Trophoblast cell (in vitro differentiated cells and primary cell): ENCODE measurements around the gene KRTAP4-1.
"Not testable (repeated sequence)": the region's sequence is repeated elsewhere in the genome, so short reads cannot be mapped to it uniquely, and the experiment has no call there.

Experiments
- DNase-seq, 2 donors: peaks; one replicate each; pipeline ENCODE4 v3.0.0-alpha.2; 2016
- H2AFZ ChIP-seq: 2 replicates; pipeline ENCODE4 v1.6.1; 2013; ENCODE audit warnings: low read length, moderate library complexity, mild to moderate bottlenecking; ENCODE audit not compliant: insufficient read depth, poor library complexity
- H2AK5ac ChIP-seq: 2 replicates; pipeline ENCODE4 v1.6.1; 2013; ENCODE audit warnings: mild to moderate bottlenecking, low read length
- H2BK120ac ChIP-seq: 2 replicates; pipeline ENCODE4 v1.6.1; 2013; ENCODE audit warnings: low read length, mild to moderate bottlenecking, moderate library complexity; ENCODE audit not compliant: insufficient read depth, poor library complexity
- H2BK12ac ChIP-seq: 2 replicates; pipeline ENCODE4 v1.6.1; 2013; ENCODE audit warnings: mild to moderate bottlenecking, low read length, moderate library complexity
- H2BK5ac ChIP-seq: 2 replicates; pipeline ENCODE4 v1.6.1; 2013; ENCODE audit warnings: low read length, low read depth, moderate library complexity, mild to moderate bottlenecking; ENCODE audit not compliant: poor library complexity
- H3K14ac ChIP-seq: 2 replicates; pipeline ENCODE4 v1.6.1; 2013; ENCODE audit warnings: mild to moderate bottlenecking, low read length
- H3K18ac ChIP-seq: 2 replicates; pipeline ENCODE4 v1.6.1; 2013; ENCODE audit warnings: mild to moderate bottlenecking, low read length
- H3K23ac ChIP-seq: 2 replicates; pipeline ENCODE4 v1.6.1; 2013; ENCODE audit warnings: low read length
- H3K27ac ChIP-seq: 2 replicates; pipeline ENCODE4 v1.5.1; 2013; ENCODE audit warnings: low read depth, mild to moderate bottlenecking, inconsistent platforms, low read length, moderate library complexity
- H3K27me3 ChIP-seq: 2 replicates; pipeline ENCODE4 v1.6.1; 2013; ENCODE audit warnings: inconsistent platforms, mild to moderate bottlenecking, low read length, moderate library complexity; ENCODE audit not compliant: insufficient read depth
- H3K36me3 ChIP-seq, 2 experiments: 1 replicate in 1 of 2; 2 replicates in 1 of 2; pipeline ENCODE4 v1.6.1; 2013; ENCODE audit warnings: low read length in 2 of 2, mild to moderate bottlenecking in 2 of 2, moderate library complexity in 1 of 2; ENCODE audit not compliant: insufficient read depth in 2 of 2, control insufficient read depth in 1 of 2
- H3K4ac ChIP-seq: 2 replicates; pipeline ENCODE4 v1.6.1; 2013; ENCODE audit warnings: low read depth, mild to moderate bottlenecking, low read length, moderate library complexity
- H3K4me1 ChIP-seq, 2 experiments: 1 replicate in 1 of 2; 2 replicates in 1 of 2; pipeline ENCODE4 v1.6.1; 2013; ENCODE audit warnings: low read length in 2 of 2, mild to moderate bottlenecking in 2 of 2, moderate library complexity in 1 of 2; ENCODE audit not compliant: insufficient read depth in 2 of 2, control insufficient read depth in 1 of 2
- H3K4me2 ChIP-seq: 2 replicates; pipeline ENCODE4 v1.6.1; 2013; ENCODE audit warnings: inconsistent platforms, mild to moderate bottlenecking, low read length, moderate library complexity
- H3K4me3 ChIP-seq: 2 replicates; pipeline ENCODE4 v1.5.1; 2013; ENCODE audit warnings: mild to moderate bottlenecking, low read depth, low read length, inconsistent platforms
- H3K79me1 ChIP-seq: one replicate; pipeline ENCODE4 v1.6.1; 2013; ENCODE audit warnings: low read length
- H3K79me2 ChIP-seq: 2 replicates; pipeline ENCODE4 v1.6.1; 2013; ENCODE audit warnings: low read length, mild to moderate bottlenecking; ENCODE audit not compliant: control insufficient read depth, insufficient read depth, poor library complexity
- H3K9ac ChIP-seq: 2 replicates; pipeline ENCODE4 v1.6.1; 2013; ENCODE audit warnings: mild to moderate bottlenecking, low read length
- H3K9me3 ChIP-seq: 2 replicates; pipeline ENCODE4 v1.6.1; 2013; ENCODE audit warnings: low read depth, mild to moderate bottlenecking, control low read depth, inconsistent platforms, low read length; ENCODE audit not compliant: insufficient read depth
- H4K12ac ChIP-seq: 2 replicates; pipeline ENCODE4 v1.6.1; 2013; ENCODE audit warnings: low read depth, mild to moderate bottlenecking, low read length, moderate library complexity
- H4K8ac ChIP-seq: 2 replicates; pipeline ENCODE4 v1.6.1; 2013; ENCODE audit warnings: low read depth, mild to moderate bottlenecking, low read length, moderate library complexity
- H4K91ac ChIP-seq: one replicate; pipeline ENCODE4 v1.6.1; 2013; ENCODE audit warnings: low read depth, mild to moderate bottlenecking, low read length, moderate library complexity
- WGBS: extraction: QIAGEN DNeasy Blood & Tissue Kit; methylation state at CpG from one replicate; pipeline ENCODE4 v1.1.7; 2013; ENCODE audit warnings: missing lambda C conversion rate; ENCODE audit not compliant: insufficient read length, insufficient coverage; ENCODE audit errors: extremely low coverage; 5-methylcytosine and 5-hydroxymethylcytosine counted together

KRTAP4-1 gene

GRCh38 chr17:41160648-41161047 is 24.1 kb downstream of the KRTAP4-1 start, which contains the start of gene KRTAP4-4:
Gene KRTAP4-4, minus strand, starts transcription at chr17:41160748. Its CDS starts 57 bp downstream, at chr17:41160691.
- H3K4ac ChIP-seq: no peak within 1 kb of the TSS
- no peak within 1 kb of the TSS for H3K9ac ChIP-seq
- H3K79me2 ChIP-seq: no peaks in the 10 kb centered on the region
- WGBS: no CpG with 5 or more reads among the region's 1 CpG
- no peak within 1 kb of the TSS for H4K91ac ChIP-seq
- H3K36me3 ChIP-seq: no peaks in the 10 kb centered on the region
- no peak within 1 kb of the TSS for H2AK5ac ChIP-seq
- no peaks in the 10 kb centered on the region for H3K4me1 ChIP-seq
- no peaks in the 10 kb centered on the region for H3K9me3 ChIP-seq
- H3K18ac ChIP-seq: no peak within 1 kb of the TSS
- no peak within 1 kb of the TSS for H2BK5ac ChIP-seq
- H2BK120ac ChIP-seq: no peak within 1 kb of the TSS
- H2BK12ac ChIP-seq: no peak within 1 kb of the TSS
- no peak within 1 kb of the TSS for H3K4me3 ChIP-seq
- no peaks in the 10 kb centered on the region for H3K27me3 ChIP-seq
- no peak within 1 kb of the TSS for H4K8ac ChIP-seq
- no peak within 1 kb of the TSS for H3K14ac ChIP-seq
- H3K23ac ChIP-seq: no peak within 1 kb of the TSS
- no peak within 1 kb of the TSS for H4K12ac ChIP-seq
- no peaks in the 10 kb centered on the region for H3K79me1 ChIP-seq
- no peak within 1 kb of the TSS for H2AFZ ChIP-seq
- DNase-seq: no peak
- H3K27ac ChIP-seq: no peak within 1 kb of the TSS
- no peak within 1 kb of the TSS for H3K4me2 ChIP-seq

GRCh38 chr17:41160190-41160589 is 24.5 kb downstream of the KRTAP4-1 start:
- not testable (repeated sequence) for H4K91ac ChIP-seq, H3K79me2 ChIP-seq, H3K79me1 ChIP-seq, H3K27me3 ChIP-seq, H3K14ac ChIP-seq, H3K4me3 ChIP-seq, H3K36me3 ChIP-seq, H3K4ac ChIP-seq, H3K18ac ChIP-seq, H2BK120ac ChIP-seq, H3K23ac ChIP-seq, H3K4me2 ChIP-seq, H4K12ac ChIP-seq, H2AK5ac ChIP-seq, H2BK5ac ChIP-seq, H2BK12ac ChIP-seq, H4K8ac ChIP-seq, H3K9me3 ChIP-seq, H3K4me1 ChIP-seq, H2AFZ ChIP-seq, H3K9ac ChIP-seq, H3K27ac ChIP-seq, DNase-seq
- no CpG with 5 or more reads among the region's 3 CpGs for WGBS

- Histone ChIP-seq H3K18ac (no peak overlapping the region), H3K14ac (no peak overlapping the region), H4K12ac (no peak overlapping the region), H3K79me1 (no peaks in the 10 kb centered on the region), H3K9ac (no peak overlapping the region), H2BK120ac (no peak overlapping the region), H4K91ac (no peak overlapping the region), H2AK5ac (no peak overlapping the region), H3K4me1 (no peaks in the 10 kb centered on the region), H3K23ac (no peak overlapping the region), H3K4ac (no peak overlapping the region), H3K27ac (no peak overlapping the region), H3K27me3 (no peaks in the 10 kb centered on the region), H3K79me2 (no peaks in the 10 kb centered on the region), H2AFZ (no peak overlapping the region), H2BK5ac (no peak overlapping the region), H3K36me3 (no peaks in the 10 kb centered on the region), H4K8ac (no peak overlapping the region), H3K9me3 (no peaks in the 10 kb centered on the region), H3K4me3 (no peak overlapping the region), H2BK12ac (no peak overlapping the region), H3K4me2 (no peak overlapping the region)
- no CpG with 5 or more reads among the region's 2 CpGs for WGBS
- no peak for DNase-seq
Observed at GRCh38 chr17:41153856-41154255, 30.9 kb downstream of the KRTAP4-1 start.

GRCh38 chr17:41151525-41151924 is 33.2 kb downstream of the KRTAP4-1 start:
- Histone ChIP-seq H2AK5ac (no peak overlapping the region), H2BK120ac (no peak overlapping the region), H3K23ac (no peak overlapping the region), H2BK12ac (no peak overlapping the region), H2BK5ac (no peak overlapping the region), H3K4ac (no peak overlapping the region), H3K9ac (no peak overlapping the region), H3K79me1 (no peaks in the 10 kb centered on the region), H3K4me1 (no peaks in the 10 kb centered on the region), H3K27me3 (no peaks in the 10 kb centered on the region), H3K4me3 (no peak overlapping the region), H3K36me3 (no peaks in the 10 kb centered on the region), H4K12ac (no peak overlapping the region), H3K4me2 (no peak overlapping the region), H3K27ac (no peak overlapping the region), H3K18ac (no peak overlapping the region), H4K91ac (no peak overlapping the region), H3K79me2 (no peaks in the 10 kb centered on the region), H3K14ac (no peak overlapping the region), H2AFZ (no peak overlapping the region), H3K9me3 (no peaks in the 10 kb centered on the region), H4K8ac (no peak overlapping the region)
- WGBS: no CpG with 5 or more reads among the region's 2 CpGs
- DNase-seq: no peak
